ENCODE data around the gene NOL4L. TPM values are rescaled to one million over a fixed set of nuclear protein-coding genes. Genes with fewer than 3 reads are reported as not detected.

Gene NOL4L
- polyA plus RNA-seq, 2 of the 4 experiments (the other 2 are of a cell fraction), result 9.5 to 11.8 TPM

GRCh38 chr20:32580970-32581838 is 3.9 kb downstream of the NOL4L start:
- no peak for DNase-seq (ENCODE audit: low read depth in 1 of 2, low spot score in 1 of 2)
- POLR2A ChIA-PET, result no interaction called here
- H3K27ac ChIP-seq, result no peak overlapping the region
- H3K9me3 ChIP-seq, result no peaks in the 10 kb centered on the region
- no peak for FAIRE-seq
- H3K4me2 ChIP-seq, result no peak overlapping the region
- CTCF ChIA-PET, result interaction anchor here (1.3 kb wide), 1 partner anchor 110 kb away, joined by 3 read pairs; no protein-coding TSS in a partner anchor
- H3K4me1 ChIP-seq, result peaks cover 7% of the 10 kb centered on the region; the same call in 1 of the 3 replicates
- 79% methylated on average over 13 of the region's 19 CpGs for WGBS (ENCODE audit: missing lambda C conversion rate)
- TF ChIP-seq, protein P1, sequence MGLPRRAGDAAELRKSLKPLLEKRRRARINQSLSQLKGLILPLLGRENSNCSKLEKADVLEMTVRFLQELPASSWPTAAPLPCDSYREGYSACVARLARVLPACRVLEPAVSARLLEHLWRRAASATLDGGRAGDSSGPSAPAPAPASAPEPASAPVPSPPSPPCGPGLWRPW (IDR thresholded peaks at IDR 0.05), result no peak
- no peak for TF ChIP-seq ZFP36 (IDR thresholded peaks at IDR 0.05; ENCODE audit: borderline replicate concordance, partially characterized antibody)
- no peak for TF ChIP-seq USF2 (IDR thresholded peaks at IDR 0.05)
- TF ChIP-seq RCOR1 (IDR thresholded peaks at IDR 0.05; ENCODE audit: low read depth, low read length), result no peak
- no peak for TF ChIP-seq E2F6 (IDR thresholded peaks at IDR 0.05; ENCODE audit: borderline replicate concordance, low read depth)
- no peak for TF ChIP-seq HOXA7 (CRISPR knock-in tag; IDR thresholded peaks at IDR 0.05)
- no peak for TF ChIP-seq TP53 (CRISPR knock-in tag; IDR thresholded peaks at IDR 0.05)
- ATAC-seq, result no peak
- H3K4me3 ChIP-seq, result no peak overlapping the region

DNA sequence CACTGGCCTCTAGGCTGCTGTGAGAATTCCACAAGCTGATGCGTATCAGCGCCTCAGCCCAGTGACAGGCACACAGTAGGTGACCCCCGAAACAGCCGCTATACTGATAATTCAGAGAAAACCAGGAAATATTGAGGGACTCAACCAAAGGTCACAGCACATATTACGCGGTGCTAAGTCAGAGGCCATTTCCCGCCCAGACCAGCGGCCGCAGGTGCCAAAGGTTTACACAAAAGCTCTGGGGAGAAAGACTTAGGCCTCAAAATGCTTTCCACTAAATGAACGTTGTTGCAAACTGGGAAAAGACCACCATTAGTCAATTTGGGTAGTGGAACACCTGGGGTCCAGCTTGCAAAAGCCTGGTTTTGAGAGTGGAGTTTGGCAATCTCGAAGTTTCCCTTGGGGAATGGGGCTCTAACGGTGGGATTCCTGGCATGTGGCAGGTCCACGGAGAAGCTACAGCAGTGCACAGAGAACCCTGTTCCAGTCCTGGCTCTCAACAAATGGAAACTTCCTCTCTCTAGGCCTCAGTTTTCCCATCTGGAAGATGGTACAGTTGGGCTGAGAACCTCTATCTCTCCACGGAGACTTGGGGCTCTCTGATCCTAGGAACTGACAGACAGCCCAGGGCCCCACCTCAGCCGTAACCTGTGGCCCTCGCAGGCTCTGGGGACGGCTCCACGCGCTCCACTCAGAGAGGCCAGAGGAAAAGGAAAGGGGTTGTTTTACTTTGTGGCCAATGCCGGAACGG is 4.7 kb downstream of the NOL4L start:
- Histone ChIP-seq H3K27ac (no peak overlapping the region), H3K4me2 (no peak overlapping the region), H3K4me3 (no peak overlapping the region), H3K4me1 (peaks cover 7% of the 10 kb centered on the region; the same call in 1 of the 3 replicates), H3K9me3 (no peaks in the 10 kb centered on the region)
- no peak for FAIRE-seq
- DNase-seq (ENCODE audit: low read depth in 1 of 2, low spot score in 1 of 2), result no peak
- no peak for ATAC-seq
- no peak for TF ChIP-seq MYC (IDR thresholded peaks at IDR 0.05; ENCODE audit: borderline replicate concordance, low read length)
- no peak for TF ChIP-seq HOXB13 (CRISPR knock-in tag; IDR thresholded peaks at IDR 0.05; ENCODE audit: low read depth)
- TF ChIP-seq USF2 (IDR thresholded peaks at IDR 0.05), result no peak
- TF ChIP-seq NFE2L2 (conservative IDR thresholded peaks at IDR 0.05; ENCODE audit: low read length), result no peak
- TF ChIP-seq KDM1A (IDR thresholded peaks at IDR 0.05; ENCODE audit: low read depth), result no peak
- no peak for TF ChIP-seq PHF8 (IDR thresholded peaks at IDR 0.05; ENCODE audit: borderline replicate concordance, low read depth)
- TF ChIP-seq, protein P1 (IDR thresholded peaks at IDR 0.05), result no peak
- TF ChIP-seq EHMT2 (IDR thresholded peaks at IDR 0.05; ENCODE audit: low read depth), result no peak
- no peak for TF ChIP-seq HOXA7 (CRISPR knock-in tag; IDR thresholded peaks at IDR 0.05)
- TF ChIP-seq FOSB (CRISPR knock-in tag; IDR thresholded peaks at IDR 0.05), result no peak
- TF ChIP-seq HDAC2 (IDR thresholded peaks at IDR 0.05), result no peak
- TF ChIP-seq, protein P2, sequence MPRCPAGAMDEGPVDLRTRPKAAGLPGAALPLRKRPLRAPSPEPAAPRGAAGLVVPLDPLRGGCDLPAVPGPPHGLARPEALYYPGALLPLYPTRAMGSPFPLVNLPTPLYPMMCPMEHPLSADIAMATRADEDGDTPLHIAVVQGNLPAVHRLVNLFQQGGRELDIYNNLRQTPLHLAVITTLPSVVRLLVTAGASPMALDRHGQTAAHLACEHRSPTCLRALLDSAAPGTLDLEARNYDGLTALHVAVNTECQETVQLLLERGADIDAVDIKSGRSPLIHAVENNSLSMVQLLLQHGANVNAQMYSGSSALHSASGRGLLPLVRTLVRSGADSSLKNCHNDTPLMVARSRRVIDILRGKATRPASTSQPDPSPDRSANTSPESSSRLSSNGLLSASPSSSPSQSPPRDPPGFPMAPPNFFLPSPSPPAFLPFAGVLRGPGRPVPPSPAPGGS (IDR thresholded peaks at IDR 0.05), result no peak
- TF ChIP-seq, protein P3, sequence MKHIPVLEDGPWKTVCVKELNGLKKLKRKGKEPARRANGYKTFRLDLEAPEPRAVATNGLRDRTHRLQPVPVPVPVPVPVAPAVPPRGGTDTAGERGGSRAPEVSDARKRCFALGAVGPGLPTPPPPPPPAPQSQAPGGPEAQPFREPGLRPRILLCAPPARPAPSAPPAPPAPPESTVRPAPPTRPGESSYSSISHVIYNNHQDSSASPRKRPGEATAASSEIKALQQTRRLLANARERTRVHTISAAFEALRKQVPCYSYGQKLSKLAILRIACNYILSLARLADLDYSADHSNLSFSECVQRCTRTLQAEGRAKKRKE (CRISPR knock-in tag; IDR thresholded peaks at IDR 0.05; ENCODE audit: low read depth), result no peak
- TF ChIP-seq CBX8 (IDR thresholded peaks at IDR 0.05), result no peak
- no peak for TF ChIP-seq RCOR1 (IDR thresholded peaks at IDR 0.05; ENCODE audit: low read depth, low read length)
- TF ChIP-seq SREBF2 (IDR thresholded peaks at IDR 0.05), result no peak
- no peak for TF ChIP-seq CBX2 (IDR thresholded peaks at IDR 0.05; ENCODE audit: borderline replicate concordance, low read depth)
- TF ChIP-seq CHD4 (IDR thresholded peaks at IDR 0.05; ENCODE audit: borderline replicate concordance), result no peak
- WGBS (ENCODE audit: missing lambda C conversion rate), result 85% methylated on average over 21 of the region's 21 CpGs
- POLR2A ChIA-PET, result no interaction called here
- CTCF ChIA-PET, result interaction anchor here (1.3 kb wide), 1 partner anchor 110 kb away, joined by 3 read pairs; no protein-coding TSS in a partner anchor
